HepG2 (cell line): Measurements from ENCODE around the gene CYP4F8. TPM values are rescaled to one million over a fixed set of nuclear protein-coding genes. Genes with fewer than 3 reads are reported as not detected.
A peak's percentile ranks its signal among the peaks of the same experiment; 100 is the strongest.

ENCODE experiments used
- E2F1 ChIP-seq: sonication (generic); formaldehyde crosslinking; IDR thresholded peaks from 2 replicates; pipeline ENCODE4 v1.5.0; 2020; ENCODE audit warnings: missing genetic modification reagents
- EEA1 ChIP-seq: sonication (generic); formaldehyde crosslinking; IDR thresholded peaks from 2 replicates; pipeline ENCODE4 v1.5.1; 2020; ENCODE audit warnings: mild to moderate bottlenecking, missing genetic modification reagents, borderline replicate concordance
- EED ChIP-seq: sonication (generic); formaldehyde crosslinking; IDR thresholded peaks from 2 replicates; pipeline ENCODE4 v1.5.0; 2020; ENCODE audit warnings: mild to moderate bottlenecking, missing genetic modification reagents
- ETV6 ChIP-seq: sonication (generic); formaldehyde crosslinking; conservative IDR thresholded peaks from 2 replicates; pipeline ENCODE4 v1.4.0; 2020; ENCODE audit warnings: missing genetic modification reagents
- FOXP4 ChIP-seq: sonication (generic); formaldehyde crosslinking; IDR thresholded peaks from 2 replicates; pipeline ENCODE4 v1.4.0; 2020; ENCODE audit warnings: missing genetic modification reagents
- HDAC2 ChIP-seq: sonication (generic); formaldehyde crosslinking; IDR thresholded peaks from 2 replicates; pipeline ENCODE4 v1.4.0; 2020; ENCODE audit warnings: missing genetic modification reagents
- HINFP ChIP-seq: sonication (generic); formaldehyde crosslinking; IDR thresholded peaks from 2 replicates; pipeline ENCODE4 v1.4.0; 2020; ENCODE audit warnings: low read depth, mild to moderate bottlenecking, missing genetic modification reagents
- HIVEP1 ChIP-seq: sonication (generic); formaldehyde crosslinking; IDR thresholded peaks from 2 replicates; pipeline ENCODE4 v1.4.0; 2020; ENCODE audit warnings: mild to moderate bottlenecking, missing genetic modification reagents
- KAT7 ChIP-seq: IDR thresholded peaks from 2 replicates; pipeline ENCODE4 v1.6.1; 2018; ENCODE audit warnings: borderline replicate concordance, missing compliant biosample characterization
- KDM3A ChIP-seq: IDR thresholded peaks from 2 replicates; pipeline ENCODE4 v1.6.1; 2018; ENCODE audit warnings: low read depth, missing compliant biosample characterization
- KLF11 ChIP-seq: IDR thresholded peaks from 2 replicates; pipeline ENCODE4 v1.6.1; 2016; ENCODE audit warnings: missing compliant biosample characterization
- RBFOX2 ChIP-seq: fragments of 200-400 bp; formaldehyde crosslinking; IDR thresholded peaks from 2 replicates; pipeline ENCODE4 v1.6.1; 2017; ENCODE audit warnings: low read depth, mild to moderate bottlenecking, low read length
- RBM39 ChIP-seq: fragments of 200-400 bp; formaldehyde crosslinking; IDR thresholded peaks from one replicate; pipeline ENCODE4 v1.6.1; 2018; ENCODE audit warnings: antibody characterized with exemption, mild to moderate bottlenecking, low read depth, low read length; ENCODE audit not compliant: poor library complexity, severe bottlenecking
- TOPORS ChIP-seq: sonication (generic); formaldehyde crosslinking; IDR thresholded peaks from 2 replicates; pipeline ENCODE4 v1.8.0; 2023; ENCODE audit warnings: mild to moderate bottlenecking, missing genetic modification reagents
- ZFP36L2 ChIP-seq: sonication (generic); formaldehyde crosslinking; IDR thresholded peaks from 2 replicates; pipeline ENCODE4 v1.4.0; 2020; ENCODE audit warnings: missing genetic modification reagents
- ZFP90 ChIP-seq: sonication (generic); formaldehyde crosslinking; IDR thresholded peaks from 2 replicates; pipeline ENCODE4 v1.8.0; 2022; ENCODE audit warnings: missing genetic modification reagents, mild to moderate bottlenecking, inconsistent platforms, borderline replicate concordance
- ZNF512 ChIP-seq: sonication (generic); formaldehyde crosslinking; IDR thresholded peaks from 2 replicates; pipeline ENCODE4 v1.4.0; 2020; ENCODE audit warnings: mild to moderate bottlenecking, missing genetic modification reagents
- ZNF550 ChIP-seq: sonication (generic); formaldehyde crosslinking; IDR thresholded peaks from 2 replicates; pipeline ENCODE4 v1.4.0; 2020; ENCODE audit warnings: mild to moderate bottlenecking, missing genetic modification reagents, borderline replicate concordance
- ZNF552 ChIP-seq: sonication (generic); formaldehyde crosslinking; IDR thresholded peaks from 2 replicates; pipeline ENCODE4 v1.9.0; 2022; ENCODE audit warnings: missing genetic modification reagents, mild to moderate bottlenecking, borderline replicate concordance
- ZNF83 ChIP-seq: sonication (generic); formaldehyde crosslinking; IDR thresholded peaks from 2 replicates; pipeline ENCODE4 v1.4.0; 2020; ENCODE audit warnings: missing genetic modification reagents, mild to moderate bottlenecking, borderline replicate concordance
- polyA plus RNA-seq, 8 experiments: library from polyadenylated mRNA; depleted of rRNA in 3 of 8; stranded (reverse) in 7 of 8; unstranded in 1 of 8; fragments of >200 nt; fragmentation: Illumina TruSeq in 4 of 8; extraction: Trizol in 4 of 8; gene quantifications; 2 replicates each; pipeline versions ENCODE4 v1.2.1 to v1.2.3, GENCODE V29; 2011 to 2016; ENCODE audit warnings: low read depth in 4 of 8, missing spikeins in 1 of 8, mixed read lengths in 1 of 8; ENCODE audit not compliant: insufficient read depth in 1 of 8
- total RNA-seq, 5 experiments: library from RNA; depleted of rRNA; stranded (reverse); fragments of >200 nt; fragmentation: Illumina TruSeq; extraction: Trizol; gene quantifications; 2 replicates each; pipeline ENCODE4 v1.2.3, GENCODE V29; 2016; ENCODE audit warnings: low read depth in 1 of 5

Gene CYP4F8
- total and polyA plus RNA-seq, 2 of the 13 experiments (the other 11 are each of a cell fraction or from before 2014, with no cell fraction given): not detected

- TF ChIP-seq FOXP4 (CRISPR knock-in tag) (no peak), HIVEP1 (CRISPR knock-in tag) (no peak), EED (CRISPR knock-in tag) (no peak), TOPORS (CRISPR knock-in tag) (no peak), ZFP90 (CRISPR knock-in tag) (no peak), ETV6 (CRISPR knock-in tag) (no peak), KLF11 (CRISPR knock-in tag) (no peak), KDM3A (CRISPR knock-in tag) (0 out of 2 replicates have a peak, but pooled peaks have one; percentile 49), KAT7 (CRISPR knock-in tag) (no peak), HINFP (CRISPR knock-in tag) (peak; percentile 96), ZNF552 (CRISPR knock-in tag) (no peak), RBM39 (no peak), E2F1 (no peak), RBFOX2 (peak; percentile 39; the same call in 1 of the 2 replicates), HDAC2 (peak; percentile 50; the same call in 1 of the 2 replicates), ZFP36L2 (CRISPR knock-in tag) (no peak), EEA1 (no peak), ZNF512 (CRISPR knock-in tag) (no peak), ZNF83 (peak; percentile 20; the same call in 1 of the 2 replicates), ZNF550 (CRISPR knock-in tag) (no peak)
Observed at GRCh38 chr19:15584541-15585115, 30.4 kb upstream of the CYP4F8 start (continued).
